Dendritic cell treated with granulocyte-macrophage colony-stimulating factor and Interleukin-4, amounts not matched to agents 40 ng/mL and 50 ng/mL, for 4 days (primary cell): ENCODE measurements around the gene ZNF668.

ENCODE experiments used
- H3K27ac Mint-ChIP-seq: one replicate; pipeline ENCODE4 v1.8.0; 2022; ENCODE audit warnings: mild to moderate bottlenecking, mixed read lengths
- H3K27me3 Mint-ChIP-seq: one replicate; pipeline ENCODE4 v1.8.0; 2022; ENCODE audit warnings: mild to moderate bottlenecking, mixed read lengths
- H3K36me3 Mint-ChIP-seq: one replicate; pipeline ENCODE4 v1.8.0; 2022; ENCODE audit warnings: low read depth, mixed read lengths
- H3K4me1 Mint-ChIP-seq: one replicate; pipeline ENCODE4 v1.8.0; 2022; ENCODE audit warnings: low read depth, mixed read lengths
- H3K4me3 Mint-ChIP-seq: one replicate; pipeline ENCODE4 v1.8.0; 2022; ENCODE audit warnings: mild to moderate bottlenecking, moderate library complexity, mixed read lengths
- H3K9me3 Mint-ChIP-seq: one replicate; pipeline ENCODE4 v1.8.0; 2022; ENCODE audit warnings: mixed read lengths
- intact Hi-C: fragments of 100-400 bp; cut with micrococcal nuclease; formaldehyde crosslinking; loops from one replicate; pipeline ENCODE4 v1.15.0; 2022

The ZNF668 gene

GRCh38 chr16:31073970-31074813, at the start of gene ZNF668, which contains the start of gene ZNF646:
Gene ZNF668, minus strand, starts transcription at chr16:31074240. Its CDS starts 9,781 bp downstream, at chr16:31064459.
Gene ZNF646, plus strand, starts transcription at chr16:31074422. Its CDS starts 1,903 bp downstream, at chr16:31076325.
- peak within 1 kb of the TSS; percentile 94 for H3K4me3 Mint-ChIP-seq
- peak within 1 kb of the TSS; percentile 91 for H3K27ac Mint-ChIP-seq
- no peaks in the 10 kb centered on the region for H3K27me3 Mint-ChIP-seq
- intact Hi-C loops: loop anchor here (1.0 to 5.0 kb wide), 6 partner anchors 21 to 417 kb away; partner anchors contain the start of genes BCKDK, FBRS, HSD3B7 and STX4
- H3K36me3 Mint-ChIP-seq: peaks cover 54% of the 10 kb centered on the region
- H3K4me1 Mint-ChIP-seq: peaks cover 67% of the 10 kb centered on the region
- no peaks in the 10 kb centered on the region for H3K9me3 Mint-ChIP-seq

- Mint-ChIP-seq H3K4me1 (peaks cover 42% of the 10 kb centered on the region), H3K9me3 (no peaks in the 10 kb centered on the region), H3K4me3 (no peak overlapping the region), H3K27me3 (no peaks in the 10 kb centered on the region), H3K27ac (no peak overlapping the region), H3K36me3 (peaks cover 96% of the 10 kb centered on the region)
- intact Hi-C loops: no loop called here
These were observed 46.1 kb upstream of the ZNF668 start for GRCh38 chr16:31120129-31120528.

DNA sequence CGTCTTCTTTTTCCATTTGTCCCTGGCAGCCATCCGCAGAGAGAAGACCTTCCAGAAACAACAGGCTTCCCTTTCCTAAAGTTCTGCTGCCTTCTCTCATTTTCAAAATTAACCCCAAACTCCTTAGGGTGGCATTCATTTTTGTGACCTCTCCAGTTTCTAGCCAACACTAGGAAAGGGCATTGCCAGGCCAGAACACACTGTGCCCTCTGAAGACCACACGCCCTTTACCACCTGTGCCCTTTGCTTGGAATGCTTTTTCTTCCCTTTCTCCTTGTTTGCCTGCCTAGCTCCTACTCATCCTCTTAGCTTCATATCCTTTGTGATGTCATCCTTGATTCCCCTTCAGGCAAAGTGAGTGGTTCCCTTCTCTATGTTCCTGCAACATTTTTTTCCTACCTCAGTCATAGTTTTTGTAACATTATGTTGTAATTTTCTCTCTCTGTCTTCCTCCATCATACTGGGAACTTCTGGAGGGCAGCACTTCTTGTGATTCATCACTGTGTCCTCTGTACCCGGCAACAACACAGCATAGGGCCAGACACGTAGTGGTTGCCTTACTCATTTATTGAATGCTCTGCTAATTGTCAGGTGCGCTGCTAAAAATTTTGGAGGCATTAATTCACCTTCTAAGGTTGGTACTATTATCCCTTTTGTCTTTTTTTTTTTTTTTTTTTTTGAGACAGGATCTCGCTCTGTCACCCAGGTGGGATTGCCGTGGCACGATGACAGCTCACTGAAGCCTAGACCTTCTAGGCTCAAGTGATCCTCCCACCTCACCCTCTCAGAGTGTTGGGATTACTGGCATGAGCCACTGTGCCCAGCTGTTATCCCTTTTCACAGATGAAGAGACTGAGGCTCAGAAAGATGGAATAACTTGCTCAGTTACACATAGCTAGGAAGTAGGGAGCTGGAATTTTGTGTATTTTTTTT, 44.4 kb upstream of the ZNF668 start:
- no peaks in the 10 kb centered on the region for H3K9me3 Mint-ChIP-seq
- H3K27me3 Mint-ChIP-seq: no peaks in the 10 kb centered on the region
- intact Hi-C loops: loop anchor here (1.0 kb wide), 2 partner anchors 11 to 24 kb away; no protein-coding TSS in a partner anchor
- peak overlapping the region; percentile 91 for H3K4me3 Mint-ChIP-seq
- H3K4me1 Mint-ChIP-seq: peaks cover 51% of the 10 kb centered on the region
- H3K36me3 Mint-ChIP-seq: peaks cover 86% of the 10 kb centered on the region
- H3K27ac Mint-ChIP-seq: peak overlapping the region; percentile 98

DNA sequence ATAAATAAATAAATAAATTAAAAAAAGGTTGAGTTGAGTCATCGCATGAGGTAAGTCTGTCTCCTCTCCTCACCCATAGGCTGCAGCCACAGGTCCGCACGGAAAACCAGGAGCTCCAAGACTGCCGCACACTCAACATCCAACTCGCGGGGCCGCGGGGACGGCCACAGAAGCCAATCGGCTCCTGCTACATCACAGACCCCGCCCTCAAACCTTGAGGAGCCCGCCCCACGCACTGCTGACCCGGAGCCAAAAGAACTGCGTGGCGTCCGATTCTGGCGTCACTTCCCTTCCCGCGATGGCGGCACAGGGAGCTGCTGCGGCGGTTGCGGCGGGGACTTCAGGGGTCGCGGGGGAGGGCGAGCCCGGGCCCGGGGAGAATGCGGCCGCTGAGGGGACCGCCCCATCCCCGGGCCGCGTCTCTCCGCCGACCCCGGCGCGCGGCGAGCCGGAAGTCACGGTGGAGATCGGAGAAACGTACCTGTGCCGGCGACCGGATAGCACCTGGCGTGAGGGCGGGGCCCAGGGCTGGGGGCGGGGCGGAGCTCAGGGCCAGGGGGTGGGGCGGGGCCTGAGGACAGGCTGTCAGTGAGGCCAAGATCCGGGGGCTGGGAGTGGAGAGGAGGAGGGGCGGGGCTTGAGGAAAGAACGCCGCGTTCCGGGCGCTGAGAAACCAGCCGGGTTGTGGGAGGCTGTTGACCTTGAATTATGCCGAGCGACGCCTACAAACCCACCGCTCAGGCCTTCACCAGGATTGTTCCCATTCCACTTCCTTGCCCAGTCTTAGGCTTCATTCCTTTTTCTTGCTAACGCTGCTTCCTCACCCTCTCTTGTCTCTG, 43.6 kb upstream of the ZNF668 start, which contains the start of gene KAT8:
KAT8 (plus strand) TSS at position 281 of the 839 bp plus-strand sequence; CDS start at position 299, 18 bp downstream.
- intact Hi-C loops: loop anchor here (1.0 kb wide), 2 partner anchors 12 to 25 kb away; no protein-coding TSS in a partner anchor
- H3K9me3 Mint-ChIP-seq: no peaks in the 10 kb centered on the region
- H3K27me3 Mint-ChIP-seq: no peaks in the 10 kb centered on the region
- peak within 1 kb of the TSS; percentile 98 for H3K27ac Mint-ChIP-seq
- H3K36me3 Mint-ChIP-seq: peaks cover 85% of the 10 kb centered on the region
- H3K4me3 Mint-ChIP-seq: peak within 1 kb of the TSS; percentile 91
- peaks cover 58% of the 10 kb centered on the region for H3K4me1 Mint-ChIP-seq

- Mint-ChIP-seq H3K9me3 (no peaks in the 10 kb centered on the region), H3K4me3 (peak overlapping the region; percentile 65), H3K27ac (peak overlapping the region; percentile 98), H3K27me3 (no peaks in the 10 kb centered on the region), H3K4me1 (peaks cover 80% of the 10 kb centered on the region), H3K36me3 (peaks cover 85% of the 10 kb centered on the region)
- intact Hi-C loops: no loop called here
These were observed 40.4 kb upstream of the ZNF668 start for GRCh38 chr16:31114468-31114867.

- no peaks in the 10 kb centered on the region for H3K9me3 Mint-ChIP-seq
- intact Hi-C loops: no loop called here
- H3K27me3 Mint-ChIP-seq: no peaks in the 10 kb centered on the region
- H3K4me1 Mint-ChIP-seq: peaks cover 74% of the 10 kb centered on the region
- peak overlapping the region; percentile 98 for H3K27ac Mint-ChIP-seq
- peak overlapping the region; percentile 65 for H3K4me3 Mint-ChIP-seq
- peaks cover 84% of the 10 kb centered on the region for H3K36me3 Mint-ChIP-seq
These were observed 39.4 kb upstream of the ZNF668 start for GRCh38 chr16:31113121-31114120.

DNA sequence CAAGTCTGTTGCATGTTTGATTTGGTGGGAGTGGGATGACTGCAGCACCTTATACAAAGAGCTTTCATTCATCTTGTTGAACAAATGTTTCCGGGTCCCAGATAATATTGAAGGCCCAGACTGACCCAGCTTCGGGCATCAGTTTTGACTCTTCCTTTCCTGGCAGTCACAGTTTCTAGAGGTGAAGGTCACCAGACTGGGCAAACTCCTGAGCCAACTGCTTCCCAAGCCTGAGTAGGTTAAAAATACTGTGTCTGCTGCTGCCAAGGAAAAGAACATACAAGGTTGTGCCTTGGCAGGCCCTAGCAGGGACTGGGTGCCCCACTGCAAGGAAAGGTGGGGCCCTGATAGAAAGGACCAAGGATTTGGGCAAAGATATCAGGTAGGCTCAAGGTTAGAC, 38.7 kb upstream of the ZNF668 start:
- H3K9me3 Mint-ChIP-seq: no peaks in the 10 kb centered on the region
- intact Hi-C loops: no loop called here

DNA sequence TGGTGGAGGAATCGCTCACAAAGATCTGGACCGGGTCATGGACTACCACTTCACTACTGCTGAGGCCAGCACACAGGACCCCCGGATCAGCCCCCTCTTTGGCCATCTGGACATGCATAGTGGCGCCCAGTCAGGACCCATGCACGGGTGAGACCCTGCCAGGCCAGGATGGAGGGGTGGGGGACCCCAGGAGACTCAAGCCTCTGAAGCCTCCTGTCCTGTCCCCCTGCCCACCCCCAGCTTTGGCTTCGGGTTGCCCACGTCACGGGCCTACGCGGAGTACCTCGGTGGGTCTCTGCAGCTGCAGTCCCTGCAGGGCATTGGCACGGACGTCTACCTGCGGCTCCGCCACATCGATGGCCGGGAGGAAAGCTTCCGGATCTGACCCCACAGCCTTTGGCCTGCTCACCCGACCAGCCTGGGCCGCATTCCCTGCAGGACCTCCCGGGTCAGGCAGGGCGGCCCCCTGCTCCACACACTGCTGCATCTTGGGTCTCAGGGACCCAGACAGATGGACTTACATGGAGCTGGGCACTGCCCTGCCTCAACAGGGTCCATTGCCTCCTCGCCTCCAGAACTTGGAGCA, 37.9 kb upstream of the ZNF668 start:
- H3K4me3 Mint-ChIP-seq: no peak overlapping the region
- H3K27ac Mint-ChIP-seq: peak overlapping the region; percentile 98
- H3K9me3 Mint-ChIP-seq: no peaks in the 10 kb centered on the region
- intact Hi-C loops: no loop called here
- H3K36me3 Mint-ChIP-seq: peaks cover 70% of the 10 kb centered on the region
- H3K4me1 Mint-ChIP-seq: peaks cover 80% of the 10 kb centered on the region
- no peaks in the 10 kb centered on the region for H3K27me3 Mint-ChIP-seq

More for the DNA sequence above, 38.7 kb upstream of the ZNF668 start:
- Mint-ChIP-seq H3K4me1 (peaks cover 74% of the 10 kb centered on the region), H3K36me3 (peaks cover 77% of the 10 kb centered on the region), H3K4me3 (peak overlapping the region; percentile 13), H3K27me3 (no peaks in the 10 kb centered on the region), H3K27ac (peak overlapping the region; percentile 98)

DNA sequence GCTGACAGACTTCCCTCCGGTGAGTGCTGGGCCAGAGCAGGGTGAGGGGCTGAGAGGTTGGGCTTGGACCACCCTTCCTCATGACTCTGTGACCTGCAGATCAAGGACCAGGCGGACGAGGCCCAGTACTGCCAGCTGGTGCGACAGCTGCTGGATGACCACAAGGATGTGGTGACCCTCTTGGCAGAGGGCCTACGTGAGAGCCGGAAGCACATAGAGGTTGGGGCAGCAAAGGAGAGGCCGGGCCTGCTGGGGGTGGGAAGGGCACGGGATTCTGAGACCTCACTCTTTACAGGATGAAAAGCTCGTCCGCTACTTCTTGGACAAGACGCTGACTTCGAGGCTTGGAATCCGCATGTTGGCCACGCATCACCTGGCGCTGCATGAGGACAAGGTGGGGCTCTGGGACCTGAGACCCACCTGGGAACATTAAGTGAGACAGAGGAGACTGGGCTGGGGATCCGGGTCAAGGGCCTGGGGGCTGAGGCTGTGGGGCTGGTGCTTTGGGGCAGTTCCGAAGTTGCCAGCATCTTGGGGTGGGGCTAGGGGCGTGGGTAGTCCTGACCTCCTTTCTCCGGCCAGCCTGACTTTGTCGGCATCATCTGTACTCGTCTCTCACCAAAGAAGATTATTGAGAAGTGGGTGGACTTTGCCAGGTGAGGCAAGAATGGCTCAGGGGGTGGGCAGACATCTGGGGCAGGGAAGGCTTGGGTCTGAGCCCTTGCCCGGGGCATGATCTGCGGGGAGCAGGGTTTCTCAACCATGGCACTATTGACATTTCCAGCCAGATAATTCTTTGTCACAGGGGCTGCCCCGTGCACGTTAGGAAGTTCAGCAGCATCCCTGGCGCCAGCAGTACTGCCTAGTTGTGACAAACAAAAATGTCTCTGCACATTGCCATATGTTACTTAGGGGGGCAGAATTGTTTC, 36.3 kb upstream of the ZNF668 start:
- Mint-ChIP-seq H3K4me3 (peak overlapping the region; percentile 88), H3K36me3 (peaks cover 54% of the 10 kb centered on the region), H3K4me1 (peaks cover 75% of the 10 kb centered on the region), H3K9me3 (no peaks in the 10 kb centered on the region), H3K27me3 (no peaks in the 10 kb centered on the region), H3K27ac (peak overlapping the region; percentile 75)
- intact Hi-C loops: no loop called here

DNA sequence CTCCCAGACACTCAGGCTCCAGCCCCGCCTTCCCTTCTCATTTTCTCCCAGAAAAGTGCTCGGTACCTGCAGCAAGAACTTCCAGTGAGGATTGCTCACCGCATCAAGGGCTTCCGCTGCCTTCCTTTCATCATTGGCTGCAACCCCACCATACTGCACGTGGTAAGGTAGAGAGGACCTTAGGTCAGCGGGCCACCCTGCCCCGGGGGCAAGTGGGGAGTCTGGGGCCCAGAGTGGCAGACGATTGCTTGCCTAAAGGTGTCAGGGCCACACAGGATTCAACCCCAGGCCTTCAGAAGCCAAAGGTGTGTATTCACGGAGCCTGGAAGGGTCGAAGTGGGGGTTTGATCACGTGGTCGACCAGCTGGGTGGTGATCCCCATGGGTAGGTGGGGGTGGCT, 35.6 kb upstream of the ZNF668 start:
- Mint-ChIP-seq H3K27ac (peak overlapping the region; percentile 75), H3K36me3 (peaks cover 48% of the 10 kb centered on the region), H3K4me1 (peaks cover 70% of the 10 kb centered on the region), H3K9me3 (no peaks in the 10 kb centered on the region), H3K27me3 (no peaks in the 10 kb centered on the region), H3K4me3 (peak overlapping the region; percentile 88)
- intact Hi-C loops: loop anchor here (5.0 kb wide), 2 partner anchors 33 to 37 kb away; partner anchors contain the start of genes ZNF646 and ZNF668
